IMR-90 (cell line): ENCODE results near the gene PCBP3. TPM values are rescaled to one million over a fixed set of nuclear protein-coding genes. Genes with fewer than 3 reads are reported as not detected.

Source experiments
- ATAC-seq: fragments of 200-7000 bp; cut with Tn5 transposase; 2 replicates; pipeline ENCODE4 v1.9.1; 2020; ENCODE audit warnings: low read depth, mild to moderate bottlenecking, moderate library complexity
- BruUV-seq: library from RNA; stranded (reverse); fragments of 400-500 nt; replicated peaks from 2 replicates; lab custom pipeline; 2021; lab: Mats Ljungman, UMichigan
- CTCF ChIA-PET: fragments of 300-600 bp; formaldehyde crosslinking; extraction: SDS; loops from one replicate; lab custom pipeline; 2021; ENCODE audit warnings: antibody characterized with exemption; lab: Yijun Ruan, JAX
- POLR2A ChIA-PET: fragments of 300-600 bp; sonication (Branson Sonifier 250); formaldehyde crosslinking; loops from one replicate; lab custom pipeline; 2022; ENCODE audit warnings: antibody characterized with exemption; ENCODE audit not compliant: unreplicated experiment; lab: Charles Lee
- DNase-seq: peaks from one replicate; pipeline ENCODE4 v3.0.0; 2013
- H2AFZ ChIP-seq: replicated peaks from 2 replicates; pipeline ENCODE3; 2013; ENCODE audit warnings: low read length, mild to moderate bottlenecking; ENCODE audit not compliant: poor library complexity
- H2AK5ac ChIP-seq: 2 replicates; pipeline ENCODE4 v1.6.1; 2013; ENCODE audit warnings: low read depth, low read length, inconsistent platforms
- H2AK9ac ChIP-seq: replicated peaks from 2 replicates; pipeline ENCODE3; 2013; ENCODE audit warnings: mild to moderate bottlenecking, low read depth, low read length, moderate library complexity; ENCODE audit not compliant: poor library complexity
- H2BK120ac ChIP-seq: 2 replicates; pipeline ENCODE4 v1.6.1; 2013; ENCODE audit warnings: low read depth, low read length, inconsistent platforms
- H2BK15ac ChIP-seq: 3 replicates; pipeline ENCODE4 v1.6.1; 2013; ENCODE audit warnings: low read depth, low read length, inconsistent platforms
- H2BK20ac ChIP-seq: 2 replicates; pipeline ENCODE4 v1.6.1; 2013; ENCODE audit warnings: low read depth, mild to moderate bottlenecking, inconsistent platforms, low read length, moderate library complexity
- H2BK5ac ChIP-seq: 2 replicates; pipeline ENCODE4 v1.6.1; 2013; ENCODE audit warnings: mild to moderate bottlenecking, low read depth, low read length, inconsistent platforms; ENCODE audit not compliant: poor library complexity, severe bottlenecking
- H3K14ac ChIP-seq: replicated peaks from 2 replicates; pipeline ENCODE4 v1.6.1; 2013; ENCODE audit warnings: low read depth, low read length, inconsistent platforms
- H3K18ac ChIP-seq: 2 replicates; pipeline ENCODE4 v1.6.1; 2013; ENCODE audit warnings: low read depth, low read length, control low read depth
- H3K23ac ChIP-seq: 2 replicates; pipeline ENCODE4 v1.6.1; 2013; ENCODE audit warnings: low read depth, low read length, inconsistent platforms
- H3K27ac ChIP-seq: 2 replicates; pipeline ENCODE4 v1.5.1; 2013; ENCODE audit warnings: mild to moderate bottlenecking, control low read depth, low read length; ENCODE audit not compliant: insufficient read depth
- H3K27me3 ChIP-seq: 2 replicates; pipeline ENCODE4 v1.6.1; 2013; ENCODE audit warnings: low read length; ENCODE audit not compliant: control insufficient read depth, insufficient read depth
- H3K36me3 ChIP-seq: 2 replicates; pipeline ENCODE4 v1.6.1; 2013; ENCODE audit warnings: low read length, mixed read lengths; ENCODE audit not compliant: control insufficient read depth, insufficient read depth
- H3K4ac ChIP-seq: 2 replicates; pipeline ENCODE4 v1.6.1; 2013; ENCODE audit warnings: low read depth, low read length, inconsistent platforms
- H3K4me1 ChIP-seq: 2 replicates; pipeline ENCODE4 v1.6.1; 2013; ENCODE audit warnings: low read length, mixed read lengths; ENCODE audit not compliant: control insufficient read depth, insufficient read depth
- H3K4me2 ChIP-seq: 2 replicates; pipeline ENCODE4 v1.6.1; 2013; ENCODE audit warnings: low read depth, mild to moderate bottlenecking, control low read depth, low read length, moderate library complexity
- H3K4me3 ChIP-seq: 2 replicates; pipeline ENCODE4 v1.5.1; 2013; ENCODE audit warnings: low read depth, mild to moderate bottlenecking, control low read depth, low read length, moderate library complexity; ENCODE audit not compliant: insufficient read depth
- H3K56ac ChIP-seq: 2 replicates; pipeline ENCODE4 v1.6.1; 2013; ENCODE audit warnings: low read length, inconsistent platforms; ENCODE audit not compliant: insufficient read depth; ENCODE audit errors: extremely low read depth
- H3K79me1 ChIP-seq, 2 experiments: 2 replicates each; pipeline ENCODE4 v1.6.1; 2013; ENCODE audit warnings: low read length in 2 of 2, inconsistent platforms in 1 of 2, low read depth in 1 of 2
- H3K9ac ChIP-seq: 2 replicates; pipeline ENCODE4 v1.6.1; 2013; ENCODE audit warnings: low read depth, low read length, control low read depth
- H3K9me1 ChIP-seq: 2 replicates; pipeline ENCODE4 v1.6.1; 2013; ENCODE audit warnings: low read length, inconsistent platforms; ENCODE audit not compliant: insufficient read depth
- H3K9me3 ChIP-seq: 2 replicates; pipeline ENCODE4 v1.6.1; 2013; ENCODE audit warnings: low read length; ENCODE audit not compliant: control insufficient read depth, insufficient read depth
- H4K20me1 ChIP-seq: 2 replicates; pipeline ENCODE4 v1.6.1; 2013; ENCODE audit warnings: low read length, inconsistent platforms; ENCODE audit not compliant: insufficient read depth
- H4K5ac ChIP-seq: 2 replicates; pipeline ENCODE4 v1.6.1; 2013; ENCODE audit warnings: mild to moderate bottlenecking, low read depth, low read length, control low read depth
- H4K8ac ChIP-seq, 2 experiments: 2 replicates each; pipeline ENCODE4 v1.6.1; 2013; ENCODE audit warnings: low read depth in 2 of 2, low read length in 2 of 2, control low read depth in 1 of 2, inconsistent platforms in 1 of 2
- H4K91ac ChIP-seq: 2 replicates; pipeline ENCODE4 v1.6.1; 2013; ENCODE audit warnings: low read depth, low read length, inconsistent platforms; ENCODE audit not compliant: insufficient read depth
- BHLHE40 ChIP-seq: fragments of 150-350 bp; IDR thresholded peaks from 2 replicates; pipeline ENCODE4 v1.6.1; 2016; ENCODE audit warnings: mild to moderate bottlenecking, low read depth, low read length
- CEBPB ChIP-seq: IDR thresholded peaks from 2 replicates; pipeline ENCODE4 v1.6.1; 2012; ENCODE audit warnings: low read depth, low read length, improper control_type of control experiment
- CHD1 ChIP-seq: IDR thresholded peaks from 2 replicates; pipeline ENCODE4 v1.6.1; 2012; ENCODE audit warnings: low read depth, low read length, improper control_type of control experiment
- CTCF ChIP-seq: conservative IDR thresholded peaks from 2 replicates; pipeline ENCODE4 v1.5.1; 2012; ENCODE audit warnings: mild to moderate bottlenecking, low read depth, low read length, improper control_type of control experiment
- ELK1 ChIP-seq: fragments of 150-350 bp; IDR thresholded peaks from 2 replicates; pipeline ENCODE4 v1.6.1; 2016; ENCODE audit warnings: low read depth, mild to moderate bottlenecking, low read length, moderate library complexity, borderline replicate concordance
- FOS ChIP-seq: fragments of 150-350 bp; IDR thresholded peaks from 2 replicates; pipeline ENCODE4 v1.6.1; 2016; ENCODE audit warnings: low read depth, low read length
- MAFK ChIP-seq: IDR thresholded peaks from 2 replicates; pipeline ENCODE4 v1.6.1; 2012; ENCODE audit warnings: low read depth, low read length, improper control_type of control experiment
- MAZ ChIP-seq: IDR thresholded peaks from 2 replicates; pipeline ENCODE4 v1.6.1; 2012; ENCODE audit warnings: low read depth, mild to moderate bottlenecking, low read length, improper control_type of control experiment, moderate library complexity, borderline replicate concordance
- MXI1 ChIP-seq: IDR thresholded peaks from 2 replicates; pipeline ENCODE4 v1.6.1; 2012; ENCODE audit warnings: low read depth, mild to moderate bottlenecking, low read length, moderate library complexity, borderline replicate concordance
- NFE2L2 ChIP-seq: fragments of 150-350 bp; IDR thresholded peaks from 2 replicates; pipeline ENCODE4 v1.6.1; 2016; ENCODE audit warnings: low read depth, mild to moderate bottlenecking, low read length
- POLR2A ChIP-seq: IDR thresholded peaks from 2 replicates; pipeline ENCODE4 v1.6.1; 2012; ENCODE audit warnings: mild to moderate bottlenecking, low read depth, low read length
- RAD21 ChIP-seq: IDR thresholded peaks from 2 replicates; pipeline ENCODE4 v1.6.1; 2012; ENCODE audit warnings: low read length, improper control_type of control experiment
- RCOR1 ChIP-seq: IDR thresholded peaks from 2 replicates; pipeline ENCODE4 v1.6.1; 2012; ENCODE audit warnings: mild to moderate bottlenecking, low read length, improper control_type of control experiment; ENCODE audit not compliant: insufficient replicate concordance
- RFX5 ChIP-seq: IDR thresholded peaks from 2 replicates; pipeline ENCODE4 v1.8.0; 2012; ENCODE audit warnings: low read depth, mild to moderate bottlenecking, low read length, moderate library complexity
- SMC3 ChIP-seq: fragments of 150-350 bp; IDR thresholded peaks from 2 replicates; pipeline ENCODE4 v1.6.1; 2016; ENCODE audit warnings: low read depth, mild to moderate bottlenecking, antibody characterized with exemption, low read length, moderate library complexity
- USF2 ChIP-seq: fragments of 150-350 bp; IDR thresholded peaks from 2 replicates; pipeline ENCODE4 v1.6.1; 2017; ENCODE audit warnings: mild to moderate bottlenecking, antibody characterized with exemption, low read length, low read depth
- WGBS, 2 experiments: methylation state at CpG; one replicate each; pipeline versions ENCODE4 v1.1.5 to v1.1.7; 2013; ENCODE audit warnings: missing lambda C conversion rate in 2 of 2; ENCODE audit not compliant: insufficient read length in 1 of 2; ENCODE audit errors: extremely low coverage in 2 of 2; 5-methylcytosine and 5-hydroxymethylcytosine counted together
- dilution Hi-C: fragments of 300-500 bp; cut with HindIII; formaldehyde crosslinking; loops from one replicate; pipeline ENCODE4 v1.14.3; 2018; ENCODE audit warnings: low sequenced_read_pairs; ENCODE audit not compliant: unreplicated experiment
- in situ Hi-C: fragments of 300-500 bp; cut with MboI; formaldehyde crosslinking; loops from 3 replicates; pipeline ENCODE4 v1.14.3; 2019; ENCODE audit warnings: low sequenced_read_pairs, inconsistent platforms, mixed read lengths
- intact Hi-C: fragments of 100-400 bp; cut with micrococcal nuclease; formaldehyde crosslinking; loops from 2 replicates; pipeline ENCODE4 v1.10.0; 2022
- polyA plus RNA-seq, 3 experiments: library from polyadenylated mRNA; depleted of rRNA; stranded (reverse); fragments of >200 nt; gene quantifications; 2 replicates each; pipeline ENCODE4 v1.2.3, GENCODE V29; 2012; ENCODE audit warnings: low replicate concordance in 1 of 3
- total RNA-seq: library from RNA; depleted of rRNA; stranded (reverse); fragments of >200 nt; gene quantifications from 2 replicates; pipeline ENCODE4 v1.2.3, GENCODE V29; 2012

Gene PCBP3
- total and polyA plus RNA-seq, 2 of the 4 experiments (the other 2 are of a cell fraction) = 2.9 to 3.9 TPM

GRCh38 chr21:45927032-45927431, 283.5 kb downstream of the PCBP3 start:
- ATAC-seq = no peak
- in situ Hi-C loops = loop anchor here (10.0 kb wide), 1 partner anchor 362 kb away; no protein-coding TSS in a partner anchor
- intact Hi-C loops = no loop called here

More at GRCh38 chr21:45927032-45927431, 283.5 kb downstream of the PCBP3 start:
- H3K18ac ChIP-seq = no peak overlapping the region
- no peaks in the 10 kb centered on the region; the same call in 1 of the 2 replicates for H3K27me3 ChIP-seq
- H4K91ac ChIP-seq = no peak overlapping the region
- H3K36me3 ChIP-seq = peaks cover 3% of the 10 kb centered on the region; the same call in 1 of the 2 replicates
- dilution Hi-C loops = no loop called here
- no peak overlapping the region for H2BK5ac ChIP-seq
- H3K9me3 ChIP-seq = no peaks in the 10 kb centered on the region
- H4K5ac ChIP-seq = no peak overlapping the region
- H2BK120ac ChIP-seq = no peak overlapping the region
- no peak overlapping the region for H2BK15ac ChIP-seq
- H3K23ac ChIP-seq = no peak overlapping the region
- no peak for DNase-seq
- CTCF ChIA-PET = no interaction called here
- H3K4me2 ChIP-seq = no peak overlapping the region
- H2AK9ac ChIP-seq = no peak overlapping the region
- no peak overlapping the region for H4K8ac ChIP-seq
- no peak overlapping the region for H3K9ac ChIP-seq
- H2BK20ac ChIP-seq = no peak overlapping the region
- H2AK5ac ChIP-seq = no peak overlapping the region
- BruUV-seq = no TSS peak
- peaks cover under 1% of the 10 kb centered on the region; the same call in 1 of the 2 replicates for H3K4me1 ChIP-seq
- no peak overlapping the region for H3K4me3 ChIP-seq
- no peak overlapping the region for H3K56ac ChIP-seq
- H3K4ac ChIP-seq = no peak overlapping the region
- TF ChIP-seq CTCF (no peak), MAZ (no peak), SMC3 (no peak), ELK1 (no peak), CHD1 (no peak), MXI1 (no peak), MAFK (no peak), NFE2L2 (no peak), BHLHE40 (no peak), RCOR1 (no peak), RFX5 (no peak), CEBPB (no peak), FOS (no peak), USF2 (no peak), RAD21 (no peak), POLR2A (no peak)
- H2AFZ ChIP-seq = no peak overlapping the region
- H3K14ac ChIP-seq = no peak overlapping the region
- no peaks in the 10 kb centered on the region for H4K20me1 ChIP-seq
- H3K27ac ChIP-seq = no peak overlapping the region
- 0 out of 2 replicates have a peak, but pooled peaks cover 2% of the 10 kb centered on the region for H3K9me1 ChIP-seq
- H3K79me1 ChIP-seq = no peaks in the 10 kb centered on the region
- POLR2A ChIA-PET = no interaction called here
- no CpG with 5 or more reads among the region's 1 CpG for WGBS, 2 experiments
